Activated naive CD4-positive, alpha-beta T cell treated with anti-CD3 and anti-CD28 coated beads, Interleukin-2, amount 10 ng/mL, durations not matched to agents 7 days and 5 days (primary cell): ENCODE results near the gene TMEM163.
"Not testable (repeated sequence)": the region's sequence is repeated elsewhere in the genome, so short reads cannot be mapped to it uniquely, and the experiment has no call there.

Source experiments
- CTCF ChIA-PET: fragments of 350-600 bp; sonication (Branson Sonifier 250); formaldehyde crosslinking; loops from one replicate; lab custom pipeline; 2021; ENCODE audit warnings: antibody characterized with exemption; lab: Charles Lee
- DNase-seq: peaks from one replicate; pipeline ENCODE4 v3.0.0-alpha.2; 2020
- H3K27ac Mint-ChIP-seq: one replicate; pipeline ENCODE4 v1.8.0; 2021; ENCODE audit warnings: mild to moderate bottlenecking, moderate library complexity, mixed read lengths
- H3K27me3 Mint-ChIP-seq: one replicate; pipeline ENCODE4 v1.8.0; 2021; ENCODE audit warnings: mild to moderate bottlenecking, mixed read lengths
- H3K36me3 Mint-ChIP-seq: one replicate; pipeline ENCODE4 v1.8.0; 2021; ENCODE audit warnings: mixed read lengths
- H3K4me1 Mint-ChIP-seq: one replicate; pipeline ENCODE4 v1.8.0; 2021; ENCODE audit warnings: mixed read lengths
- H3K4me3 Mint-ChIP-seq: one replicate; pipeline ENCODE4 v1.8.0; 2021; ENCODE audit warnings: mild to moderate bottlenecking, moderate library complexity, mixed read lengths
- H3K9me3 Mint-ChIP-seq: one replicate; pipeline ENCODE4 v1.8.0; 2021; ENCODE audit warnings: mixed read lengths

Gene TMEM163

GRCh38 chr2:134536296-134536695, 182.5 kb downstream of the TMEM163 start:
- no peaks in the 10 kb centered on the region for H3K9me3 Mint-ChIP-seq
- peaks cover 5% of the 10 kb centered on the region for H3K27me3 Mint-ChIP-seq
- H3K27ac Mint-ChIP-seq = no peak overlapping the region
- no peak overlapping the region for H3K4me3 Mint-ChIP-seq
- H3K36me3 Mint-ChIP-seq = no peaks in the 10 kb centered on the region
- CTCF ChIA-PET = no interaction called here
- DNase-seq = no peak
- H3K4me1 Mint-ChIP-seq = no peaks in the 10 kb centered on the region

- CTCF ChIA-PET = no interaction called here
- no peaks in the 10 kb centered on the region for H3K9me3 Mint-ChIP-seq
- peaks cover 5% of the 10 kb centered on the region for H3K27me3 Mint-ChIP-seq
Measured at GRCh38 chr2:134532537-134532936, 186.3 kb downstream of the TMEM163 start.

GRCh38 chr2:134527381-134527780, 191.4 kb downstream of the TMEM163 start:
- no peak for DNase-seq
- Mint-ChIP-seq H3K9me3 (no peaks in the 10 kb centered on the region), H3K4me3 (no peak overlapping the region), H3K4me1 (no peaks in the 10 kb centered on the region), H3K27ac (no peak overlapping the region), H3K27me3 (no peaks in the 10 kb centered on the region), H3K36me3 (no peaks in the 10 kb centered on the region)
- CTCF ChIA-PET = no interaction called here

More at GRCh38 chr2:134532537-134532936, 186.3 kb downstream of the TMEM163 start:
- Mint-ChIP-seq H3K36me3 (no peaks in the 10 kb centered on the region), H3K27ac (no peak overlapping the region), H3K4me3 (no peak overlapping the region), H3K4me1 (no peaks in the 10 kb centered on the region)
- no peak for DNase-seq

- Mint-ChIP-seq H3K27me3 (no peaks in the 10 kb centered on the region), H3K36me3 (no peaks in the 10 kb centered on the region), H3K4me1 (no peaks in the 10 kb centered on the region), H3K4me3 (no peak overlapping the region), H3K27ac (no peak overlapping the region), H3K9me3 (no peaks in the 10 kb centered on the region)
- CTCF ChIA-PET = no interaction called here
- DNase-seq = no peak
Measured at GRCh38 chr2:134522496-134523455, 196.0 kb downstream of the TMEM163 start.

- Mint-ChIP-seq H3K9me3 (no peaks in the 10 kb centered on the region), H3K36me3 (no peaks in the 10 kb centered on the region), H3K4me1 (no peaks in the 10 kb centered on the region), H3K27me3 (peaks cover 6% of the 10 kb centered on the region), H3K27ac (no peak overlapping the region), H3K4me3 (no peak overlapping the region)
- CTCF ChIA-PET = no interaction called here
- DNase-seq = no peak
Measured at GRCh38 chr2:134518101-134518500, 200.7 kb downstream of the TMEM163 start.

- DNase-seq = no peak
- Mint-ChIP-seq H3K4me1 (no peaks in the 10 kb centered on the region), H3K36me3 (no peaks in the 10 kb centered on the region), H3K27me3 (peaks cover 9% of the 10 kb centered on the region), H3K9me3 (no peaks in the 10 kb centered on the region), H3K27ac (no peak overlapping the region), H3K4me3 (no peak overlapping the region)
- CTCF ChIA-PET = no interaction called here
Measured at GRCh38 chr2:134515137-134515536, 203.7 kb downstream of the TMEM163 start.

GRCh38 chr2:134513465-134513804, 205.4 kb downstream of the TMEM163 start:
- CTCF ChIA-PET = no interaction called here

GRCh38 chr2:134512734-134513464, 205.9 kb downstream of the TMEM163 start:
- H3K27me3 Mint-ChIP-seq = peaks cover 9% of the 10 kb centered on the region
- no peaks in the 10 kb centered on the region for H3K9me3 Mint-ChIP-seq
- no peaks in the 10 kb centered on the region for H3K4me1 Mint-ChIP-seq
- no peak for DNase-seq
- H3K36me3 Mint-ChIP-seq = no peaks in the 10 kb centered on the region
- no peak overlapping the region for H3K27ac Mint-ChIP-seq
- CTCF ChIA-PET = interaction anchor here (0.6 kb wide), 1 partner anchor 1252 kb away, joined by 3 read pairs; no protein-coding TSS in a partner anchor
- H3K4me3 Mint-ChIP-seq = no peak overlapping the region

More at GRCh38 chr2:134513465-134513804, 205.4 kb downstream of the TMEM163 start:
- no peak for DNase-seq
- no peaks in the 10 kb centered on the region for H3K36me3 Mint-ChIP-seq
- H3K4me1 Mint-ChIP-seq = no peaks in the 10 kb centered on the region
- H3K27me3 Mint-ChIP-seq = peaks cover 9% of the 10 kb centered on the region
- no peak overlapping the region for H3K4me3 Mint-ChIP-seq
- no peaks in the 10 kb centered on the region for H3K9me3 Mint-ChIP-seq
- no peak overlapping the region for H3K27ac Mint-ChIP-seq

GRCh38 chr2:134508391-134508790, 210.4 kb downstream of the TMEM163 start:
- Mint-ChIP-seq H3K27ac (no peak overlapping the region), H3K36me3 (no peaks in the 10 kb centered on the region), H3K4me1 (no peaks in the 10 kb centered on the region), H3K27me3 (peaks cover 6% of the 10 kb centered on the region), H3K9me3 (no peaks in the 10 kb centered on the region), H3K4me3 (no peak overlapping the region)
- no peak for DNase-seq
- CTCF ChIA-PET = no interaction called here

GRCh38 chr2:134507697-134508096, 211.1 kb downstream of the TMEM163 start:
- Mint-ChIP-seq H3K27ac (no peak overlapping the region), H3K27me3 (peaks cover 5% of the 10 kb centered on the region), H3K9me3 (no peaks in the 10 kb centered on the region), H3K4me1 (no peaks in the 10 kb centered on the region), H3K36me3 (no peaks in the 10 kb centered on the region), H3K4me3 (no peak overlapping the region)
- no peak for DNase-seq
- CTCF ChIA-PET = no interaction called here

- CTCF ChIA-PET, H3K4me1 Mint-ChIP-seq, H3K27me3 Mint-ChIP-seq, H3K27ac Mint-ChIP-seq, DNase-seq, H3K4me3 Mint-ChIP-seq, H3K9me3 Mint-ChIP-seq, H3K36me3 Mint-ChIP-seq: not testable (repeated sequence)
Measured at GRCh38 chr2:134507159-134507558, 211.6 kb downstream of the TMEM163 start.

GRCh38 chr2:134505446-134505845, 213.4 kb downstream of the TMEM163 start:
- H3K9me3 Mint-ChIP-seq = no peaks in the 10 kb centered on the region
- CTCF ChIA-PET = no interaction called here
- H3K4me3 Mint-ChIP-seq = no peak overlapping the region

GRCh38 chr2:134504586-134505336, 214.0 kb downstream of the TMEM163 start:
- no peaks in the 10 kb centered on the region for H3K9me3 Mint-ChIP-seq
- H3K4me1 Mint-ChIP-seq = no peaks in the 10 kb centered on the region
- CTCF ChIA-PET = no interaction called here

More at GRCh38 chr2:134505446-134505845, 213.4 kb downstream of the TMEM163 start:
- H3K36me3 Mint-ChIP-seq = no peaks in the 10 kb centered on the region
- no peak overlapping the region for H3K27ac Mint-ChIP-seq
- H3K27me3 Mint-ChIP-seq = peaks cover 14% of the 10 kb centered on the region
- DNase-seq = no peak
- no peaks in the 10 kb centered on the region for H3K4me1 Mint-ChIP-seq

GRCh38 chr2:134502104-134502503, 216.7 kb downstream of the TMEM163 start:
- Mint-ChIP-seq H3K27ac (no peak overlapping the region), H3K9me3 (no peaks in the 10 kb centered on the region), H3K4me1 (no peaks in the 10 kb centered on the region), H3K36me3 (no peaks in the 10 kb centered on the region), H3K27me3 (peaks cover 14% of the 10 kb centered on the region), H3K4me3 (no peak overlapping the region)
- CTCF ChIA-PET = no interaction called here
- no peak for DNase-seq

More at GRCh38 chr2:134504586-134505336, 214.0 kb downstream of the TMEM163 start:
- H3K27ac Mint-ChIP-seq = no peak overlapping the region
- no peaks in the 10 kb centered on the region for H3K36me3 Mint-ChIP-seq
- H3K4me3 Mint-ChIP-seq = no peak overlapping the region
- no peak for DNase-seq
- H3K27me3 Mint-ChIP-seq = peaks cover 14% of the 10 kb centered on the region
